Fibroblast of skin of left biceps (primary cell): ENCODE results near the gene LGR4.

Experiments used
- DNase-seq, 2 experiments: peaks; one replicate each; pipeline ENCODE4 v3.0.0-alpha.2; 2013; ENCODE audit warnings: low read depth in 2 of 2

Gene LGR4

GRCh38 chr11:27401833-27402316 lies 70.7 kb downstream of the LGR4 start:
- no peak for DNase-seq

DNA sequence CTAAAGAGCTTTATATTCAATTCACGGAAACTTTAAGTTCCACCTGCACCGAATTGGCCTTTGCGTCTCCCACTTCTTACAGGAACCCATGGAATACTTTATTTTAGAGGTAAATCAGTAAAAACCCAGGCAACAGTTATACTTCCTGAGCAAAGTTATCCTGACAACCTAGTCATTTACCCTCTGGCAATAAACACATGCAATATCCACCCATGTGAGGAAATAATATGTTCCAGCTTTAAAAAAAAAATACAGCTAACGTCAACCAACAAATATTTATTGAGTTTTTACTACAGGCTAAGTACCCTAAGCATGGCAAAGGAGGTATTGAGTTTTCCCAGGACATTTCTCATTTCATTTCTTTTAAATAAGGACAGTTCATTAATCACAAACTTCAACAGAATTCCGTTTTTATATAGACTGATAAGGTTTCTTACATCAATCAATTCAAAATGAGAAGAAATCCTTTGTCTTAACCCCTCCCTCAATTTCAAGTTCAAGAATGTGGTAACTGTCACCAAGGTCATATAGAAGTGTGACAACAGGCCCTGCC lies 71.2 kb downstream of the LGR4 start:
- no peak for DNase-seq

DNA sequence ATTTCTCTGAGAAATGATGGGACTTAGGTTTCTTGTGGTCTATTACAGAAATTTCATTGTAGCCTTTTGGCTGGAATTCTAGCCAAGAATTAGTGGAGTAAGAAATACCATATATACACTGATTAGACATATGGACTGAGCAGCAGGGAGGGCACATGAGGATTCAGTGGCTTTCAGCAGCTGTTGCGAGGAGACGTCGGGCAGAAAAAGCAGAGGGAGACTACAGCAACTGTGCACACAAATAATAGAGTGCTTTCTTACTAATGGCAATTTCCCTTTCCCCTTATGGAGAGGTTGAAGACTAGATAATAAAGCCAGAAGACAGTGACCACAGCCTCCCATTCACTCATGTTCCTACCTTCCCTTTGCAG lies 74.2 kb downstream of the LGR4 start:
- DNase-seq, result no peak

- no peak for DNase-seq
These were observed 74.8 kb downstream of the LGR4 start for GRCh38 chr11:27397624-27398399.

GRCh38 chr11:27396259-27396839 lies 76.2 kb downstream of the LGR4 start:
- no peak for DNase-seq

DNA sequence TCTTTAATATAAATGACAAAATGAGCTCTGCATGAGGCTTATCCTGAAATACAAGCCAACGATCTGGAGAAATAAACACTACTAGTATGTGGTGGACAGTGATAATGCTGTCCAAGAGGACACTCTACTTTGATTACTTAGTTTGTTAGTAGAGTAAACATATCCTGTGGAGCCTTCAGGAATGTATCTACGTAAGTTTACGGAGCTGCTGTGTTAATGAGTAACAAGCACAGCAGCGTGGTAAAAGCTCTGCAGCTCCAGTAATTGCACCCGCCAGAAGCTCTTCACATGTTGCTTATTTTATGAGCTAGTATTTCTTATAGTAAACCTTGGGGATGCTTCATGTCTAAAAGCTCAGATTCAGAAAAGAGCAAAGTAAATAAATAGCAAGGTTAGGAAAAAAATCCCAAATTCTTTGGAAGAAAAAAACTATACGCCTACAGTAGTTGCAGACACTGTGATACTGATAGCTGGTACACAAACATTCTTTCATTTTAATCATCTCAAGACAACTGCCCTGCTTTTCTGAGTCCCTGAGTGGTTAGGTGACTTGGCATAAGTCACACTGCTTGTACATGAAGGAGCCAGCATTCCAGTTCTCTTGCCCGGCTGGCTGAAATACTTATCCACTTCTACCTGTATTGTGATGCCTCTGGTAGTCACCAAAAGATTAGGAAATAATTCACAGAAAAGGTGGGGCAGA lies 76.9 kb downstream of the LGR4 start:
- no peak for DNase-seq

GRCh38 chr11:27394781-27395228 lies 77.8 kb downstream of the LGR4 start:
- no peak for DNase-seq

DNA sequence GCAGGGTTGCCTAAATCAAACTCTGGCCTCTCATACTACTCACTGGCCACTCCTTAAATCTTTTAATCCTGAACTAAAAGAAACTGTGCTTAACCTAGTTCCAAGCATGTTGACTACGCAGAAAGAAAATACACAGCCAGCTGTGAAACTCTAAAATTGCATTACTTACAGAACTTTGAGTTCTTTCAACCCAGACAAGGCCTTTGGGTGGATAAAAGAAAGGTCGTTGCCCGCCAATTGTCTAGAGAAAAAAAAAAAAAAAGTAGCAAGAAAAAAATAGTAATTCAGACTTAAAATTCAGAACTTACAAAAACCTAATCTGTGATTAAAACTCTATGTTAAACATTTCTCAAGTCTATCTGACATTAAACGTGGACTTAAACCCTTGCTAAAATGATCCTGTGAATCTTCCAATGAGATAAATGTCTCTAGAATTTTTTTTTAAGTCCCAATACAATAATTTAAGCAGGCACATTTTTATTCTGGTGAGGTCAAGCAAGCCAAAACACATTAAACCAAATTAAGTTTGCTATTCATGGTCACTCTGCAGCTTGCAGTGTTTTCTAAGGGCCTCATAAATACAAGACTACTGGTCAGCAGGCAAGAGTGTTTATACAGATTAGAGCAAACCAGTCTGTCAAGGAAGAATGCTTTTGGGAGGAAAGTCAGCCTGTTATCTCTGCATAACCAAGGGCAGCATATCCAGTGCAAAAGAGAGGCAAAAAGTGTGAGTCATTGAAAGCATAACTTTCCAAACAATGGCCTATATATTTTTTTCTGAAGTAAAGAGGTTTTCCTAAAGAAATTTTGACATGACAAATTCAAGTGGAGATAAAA lies 80.1 kb downstream of the LGR4 start:
- peak in 1 of 2 experiments; percentile 20 for DNase-seq

GRCh38 chr11:27391331-27392015 lies 81.1 kb downstream of the LGR4 start:
- no peak for DNase-seq

DNA sequence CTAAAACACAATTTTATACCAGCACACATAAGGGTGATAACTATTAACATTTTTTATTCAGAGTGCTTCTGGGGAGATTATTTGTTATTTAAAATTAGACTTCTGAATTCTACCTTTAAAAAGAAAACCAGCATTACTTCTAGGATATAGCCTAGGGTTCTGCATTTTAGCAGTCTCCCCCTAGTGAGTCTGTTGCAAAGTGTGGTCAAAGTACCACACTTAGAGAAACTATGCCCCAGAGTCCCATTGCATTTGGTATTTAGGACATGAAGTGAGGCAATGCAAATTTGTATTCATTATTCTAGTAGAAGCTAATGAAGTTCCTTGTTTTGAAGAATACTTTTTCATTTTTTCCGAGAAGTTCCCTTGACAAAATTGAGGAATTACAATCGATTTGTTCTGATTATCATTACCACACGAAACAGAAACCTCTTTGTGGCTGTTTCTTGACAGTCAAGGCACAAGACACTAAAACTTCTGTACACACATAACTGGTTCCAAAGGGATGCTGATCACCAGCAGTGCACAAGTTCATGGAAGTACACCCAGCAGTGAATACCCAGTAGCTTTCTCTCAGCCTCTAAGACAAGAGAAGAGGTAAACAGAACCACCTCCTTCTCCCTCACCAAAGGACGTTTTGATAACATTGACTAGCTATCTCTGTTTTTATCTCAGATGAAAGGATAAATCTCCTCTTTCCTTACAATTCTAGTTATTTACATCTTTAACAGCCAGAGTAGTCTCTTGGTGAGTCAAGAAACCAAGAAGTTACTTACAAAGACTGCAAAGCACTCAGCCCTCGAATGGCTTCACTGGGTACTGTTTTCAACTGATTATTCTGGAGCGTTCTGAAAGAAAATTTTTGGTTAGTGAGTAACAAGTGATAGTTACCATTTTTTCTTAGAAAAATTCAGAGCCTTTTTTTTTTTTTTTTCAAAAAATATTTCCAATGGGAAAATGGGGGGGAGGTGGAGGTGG lies 82.0 kb downstream of the LGR4 start:
- DNase-seq, result peak in 1 of 2 experiments; percentile 43

DNA sequence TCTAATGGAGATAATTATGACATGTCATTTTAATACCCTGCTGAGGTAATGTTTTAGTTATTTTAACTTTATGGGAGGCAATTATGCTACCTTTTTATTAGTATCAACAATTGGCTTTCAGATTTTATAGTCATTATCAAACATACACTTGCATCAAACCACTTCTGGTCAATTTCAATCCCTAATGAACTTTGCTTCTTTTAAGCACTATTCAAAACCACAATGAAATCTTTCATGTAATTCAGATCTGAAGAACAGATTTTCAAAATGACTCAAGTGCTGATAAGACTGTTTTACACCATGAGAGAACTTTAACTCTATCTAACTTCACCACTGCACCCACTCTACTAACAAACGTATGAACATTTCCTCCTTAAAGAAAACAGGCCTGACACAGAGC lies 83.7 kb downstream of the LGR4 start:
- DNase-seq, result no peak

DNA sequence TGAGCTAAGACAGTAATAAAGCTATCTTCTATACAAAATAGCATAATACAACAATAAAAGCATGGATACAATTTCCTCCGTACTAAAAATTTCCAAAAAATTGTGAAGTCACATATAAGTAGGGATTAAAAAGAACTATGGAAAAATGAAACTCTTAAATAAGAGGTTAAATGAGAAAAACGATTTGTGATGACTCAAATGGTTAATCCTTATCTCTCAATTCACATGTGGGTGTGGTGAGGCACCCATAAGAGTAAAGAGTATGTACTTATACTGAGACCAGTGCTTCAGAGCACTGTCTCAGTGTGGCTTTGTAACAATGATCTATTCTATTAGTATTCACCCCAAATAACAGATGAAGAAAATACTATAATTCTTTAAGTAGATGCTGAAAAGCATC lies 84.6 kb downstream of the LGR4 start:
- no peak for DNase-seq

DNA sequence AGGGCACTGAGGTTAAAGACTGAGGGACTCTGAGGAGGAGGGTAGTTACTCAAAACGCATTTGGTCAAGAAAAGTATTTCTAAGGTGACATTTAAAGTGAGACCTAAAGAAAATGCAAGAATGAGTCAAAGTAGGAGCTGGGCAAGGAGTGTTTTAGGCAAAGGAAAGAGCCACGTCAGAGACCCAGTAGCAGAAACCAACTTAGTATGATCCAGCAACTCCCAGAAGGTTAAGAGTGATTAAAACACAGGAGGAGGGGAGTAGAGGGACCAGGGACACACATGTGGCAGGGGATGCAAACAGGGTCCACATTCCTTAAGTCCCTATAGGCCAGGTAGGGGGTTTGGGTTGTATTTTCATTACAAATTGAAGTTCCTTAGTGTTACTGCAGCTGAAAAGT lies 85.2 kb downstream of the LGR4 start:
- no peak for DNase-seq

DNA sequence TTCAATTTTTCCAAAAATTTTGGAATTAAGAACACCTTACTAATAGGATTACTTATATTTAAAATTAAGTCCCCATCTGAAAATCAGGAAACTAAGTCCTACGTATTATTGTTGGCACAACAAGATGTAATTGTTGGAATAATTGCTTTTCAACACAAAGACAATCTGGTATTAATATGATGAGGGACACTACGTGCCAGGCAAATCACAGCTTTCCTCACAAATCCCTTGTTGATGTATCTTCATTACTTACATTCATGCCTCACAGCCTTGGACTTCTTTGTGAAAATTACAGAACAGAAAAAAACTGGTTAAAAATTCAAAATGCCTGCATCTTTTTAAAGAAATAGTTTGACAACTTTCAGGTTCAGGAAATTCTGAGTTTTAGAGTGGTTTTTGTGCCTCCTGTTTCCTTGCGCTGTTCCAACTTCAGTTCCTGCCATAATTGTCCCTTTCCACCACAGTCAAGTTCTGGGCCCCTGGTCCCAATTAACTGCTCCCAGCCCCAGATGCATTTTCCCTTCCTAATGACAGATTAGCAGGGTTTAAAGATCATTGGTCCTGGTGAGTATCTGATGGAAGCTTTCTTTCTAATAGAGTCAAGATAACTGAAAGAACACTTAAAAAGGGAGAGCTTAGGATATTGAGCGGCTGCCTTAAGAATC lies 86.3 kb downstream of the LGR4 start:
- DNase-seq, result no peak

DNA sequence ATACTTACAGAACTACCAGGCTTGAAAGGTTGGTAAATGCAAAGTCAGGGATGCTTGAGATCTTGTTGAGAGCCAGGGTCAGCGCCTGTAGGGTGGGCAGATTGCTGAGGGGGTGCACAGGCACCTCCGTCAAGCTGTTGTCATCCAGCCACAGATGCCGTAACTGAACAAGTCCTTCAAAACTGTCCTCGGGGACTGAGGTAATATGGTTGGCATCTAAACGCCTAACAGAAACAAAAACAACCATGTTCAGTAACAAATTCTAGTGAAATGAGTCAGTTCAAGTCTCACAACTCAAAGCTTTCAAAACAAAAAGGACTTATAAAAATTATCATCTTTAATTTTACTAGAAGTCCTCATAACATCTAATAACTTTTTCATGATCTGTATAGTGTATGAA lies 87.3 kb downstream of the LGR4 start:
- DNase-seq, result peak in 1 of 2 experiments; percentile 38

GRCh38 chr11:27384227-27384626 lies 88.4 kb downstream of the LGR4 start:
- no peak for DNase-seq

- DNase-seq, result no peak
These were observed 88.9 kb downstream of the LGR4 start for GRCh38 chr11:27383645-27384044.

- DNase-seq, result no peak
These were observed 91.3 kb downstream of the LGR4 start for GRCh38 chr11:27381238-27381666.

- no peak for DNase-seq
These were observed 91.8 kb downstream of the LGR4 start for GRCh38 chr11:27380771-27381170.
